Smooth muscle cell (in vitro differentiated cells): ENCODE results near the gene CDH13. TPM values are rescaled to one million over a fixed set of nuclear protein-coding genes. Genes with fewer than 3 reads are reported as not detected.

Source experiments
- DNase-seq: peaks from one replicate; lab custom pipeline; 2025; ENCODE audit not compliant: unreplicated experiment; lab: John Stamatoyannopoulos, UW
- H2AFZ ChIP-seq: fragments of 200-600 bp; sonication (generic); 2 replicates; pipeline ENCODE4 v1.6.0; 2016; ENCODE audit warnings: antibody characterized with exemption, low read depth, mild to moderate bottlenecking
- H3F3A ChIP-seq: fragments of 200-600 bp; sonication (generic); 2 replicates; pipeline ENCODE4 v1.6.0; 2017; ENCODE audit warnings: antibody characterized with exemption, low read depth
- H3K27ac ChIP-seq: fragments of 200-600 bp; sonication (generic); 2 replicates; pipeline ENCODE4 v1.5.1; 2016; ENCODE audit warnings: low read depth, mild to moderate bottlenecking
- H3K27me3 ChIP-seq: fragments of 200-600 bp; sonication (generic); 2 replicates; pipeline ENCODE4 v1.6.1; 2016; ENCODE audit warnings: low read depth, mild to moderate bottlenecking
- H3K36me3 ChIP-seq: fragments of 200-600 bp; sonication (generic); 2 replicates; pipeline ENCODE4 v1.5.1; 2016; ENCODE audit warnings: low read depth
- H3K4me1 ChIP-seq: fragments of 200-600 bp; sonication (generic); 2 replicates; pipeline ENCODE4 v1.5.1; 2016; ENCODE audit warnings: low read depth
- H3K4me2 ChIP-seq: fragments of 200-600 bp; sonication (generic); 2 replicates; pipeline ENCODE4 v1.6.0; 2016; ENCODE audit warnings: mild to moderate bottlenecking
- H3K4me3 ChIP-seq: fragments of 200-600 bp; sonication (generic); 2 replicates; pipeline ENCODE4 v1.5.1; 2016; ENCODE audit warnings: mild to moderate bottlenecking
- H3K79me2 ChIP-seq: fragments of 200-600 bp; sonication (generic); 2 replicates; pipeline ENCODE4 v1.6.0; 2016; ENCODE audit warnings: low read depth, mild to moderate bottlenecking
- H3K9ac ChIP-seq: fragments of 200-600 bp; sonication (generic); 2 replicates; pipeline ENCODE4 v1.6.0; 2016; ENCODE audit warnings: low read depth
- H3K9me3 ChIP-seq: fragments of 200-600 bp; sonication (generic); replicated peaks from 2 replicates; pipeline ENCODE4 v1.5.1; 2016; ENCODE audit warnings: low read depth
- H4K20me1 ChIP-seq: fragments of 200-600 bp; sonication (generic); 2 replicates; pipeline ENCODE4 v1.6.0; 2016; ENCODE audit warnings: low read depth
- CTCF ChIP-seq: fragments of 200-600 bp; sonication (generic); IDR thresholded peaks from 2 replicates; pipeline ENCODE4 v1.5.1; 2017; ENCODE audit warnings: borderline replicate concordance, mild to moderate bottlenecking, antibody characterized with exemption; ENCODE audit not compliant: insufficient read depth, poor library complexity, severe bottlenecking
- WGBS: methylation state at CpG from one replicate; pipeline ENCODE4 v1.1.7; 2016; ENCODE audit warnings: low lambda C conversion rate; 5-methylcytosine and 5-hydroxymethylcytosine counted together
- polyA plus RNA-seq: library from polyadenylated mRNA; unstranded; fragments of >200 nt; fragmentation: Nextera tagmentation; extraction: Ambion mirVana; gene quantifications from 2 replicates; pipeline ENCODE4 v1.2.1, GENCODE V29; 2016
- total RNA-seq: library from RNA; depleted of rRNA; stranded (reverse); fragments of >200 nt; gene quantifications from 2 replicates; pipeline ENCODE4 v1.2.3, GENCODE V29; 2014

The CDH13 gene
- total and polyA plus RNA-seq, 2 experiments from 2014 or later, result 12.1 to 32.2 TPM

GRCh38 chr16:83125999-83126568 lies 499.3 kb downstream of the CDH13 start:
- no peaks in the 10 kb centered on the region for H3K79me2 ChIP-seq
- no peak overlapping the region for H3K4me3 ChIP-seq

GRCh38 chr16:83128041-83128440 lies 501.3 kb downstream of the CDH13 start:
- no peak overlapping the region for H3K4me3 ChIP-seq
- WGBS, result 93% methylated on average over 6 of the region's 6 CpGs
- H3F3A ChIP-seq, result no peaks in the 10 kb centered on the region
- no peak overlapping the region for H2AFZ ChIP-seq
- no peak overlapping the region for H3K9ac ChIP-seq
- DNase-seq, result no peak
- TF ChIP-seq CTCF, result no peak
- H3K79me2 ChIP-seq, result no peaks in the 10 kb centered on the region
- H3K4me1 ChIP-seq, result no peaks in the 10 kb centered on the region
- H3K4me2 ChIP-seq, result no peak overlapping the region
- no peaks in the 10 kb centered on the region for H3K9me3 ChIP-seq
- H3K27me3 ChIP-seq, result no peaks in the 10 kb centered on the region
- no peak overlapping the region for H3K27ac ChIP-seq
- no peaks in the 10 kb centered on the region for H3K36me3 ChIP-seq
- H4K20me1 ChIP-seq, result no peaks in the 10 kb centered on the region

More at GRCh38 chr16:83125999-83126568, 499.3 kb downstream of the CDH13 start:
- Histone ChIP-seq H4K20me1 (no peaks in the 10 kb centered on the region), H3K4me1 (no peaks in the 10 kb centered on the region), H3K9me3 (no peaks in the 10 kb centered on the region), H3F3A (no peaks in the 10 kb centered on the region), H3K9ac (no peak overlapping the region), H3K27me3 (no peaks in the 10 kb centered on the region), H2AFZ (no peak overlapping the region), H3K27ac (peak overlapping the region; percentile 24), H3K4me2 (no peak overlapping the region), H3K36me3 (no peaks in the 10 kb centered on the region)
- no peak for TF ChIP-seq CTCF
- WGBS, result 81% methylated on average over 6 of the region's 6 CpGs
- no peak for DNase-seq

GRCh38 chr16:83130039-83130438 lies 503.3 kb downstream of the CDH13 start:
- no peaks in the 10 kb centered on the region for H3K36me3 ChIP-seq
- H3K27ac ChIP-seq, result no peak overlapping the region
- no peak for TF ChIP-seq CTCF
- no peaks in the 10 kb centered on the region for H3K4me1 ChIP-seq
- no peaks in the 10 kb centered on the region for H3K27me3 ChIP-seq
- H3K9ac ChIP-seq, result no peak overlapping the region
- no peaks in the 10 kb centered on the region for H3K79me2 ChIP-seq
- H2AFZ ChIP-seq, result no peak overlapping the region
- H3K9me3 ChIP-seq, result no peaks in the 10 kb centered on the region
- no peak overlapping the region for H3K4me3 ChIP-seq
- WGBS, result 88% methylated on average over 3 of the region's 3 CpGs
- DNase-seq, result no peak
- H3K4me2 ChIP-seq, result no peak overlapping the region
- no peaks in the 10 kb centered on the region for H3F3A ChIP-seq
- no peaks in the 10 kb centered on the region for H4K20me1 ChIP-seq

GRCh38 chr16:83134638-83135037 lies 507.9 kb downstream of the CDH13 start:
- H3K9me3 ChIP-seq, result no peaks in the 10 kb centered on the region
- no peaks in the 10 kb centered on the region for H3K27me3 ChIP-seq
- peaks cover 4% of the 10 kb centered on the region for H3F3A ChIP-seq
- no peak overlapping the region for H2AFZ ChIP-seq
- TF ChIP-seq CTCF, result no peak
- no peak for DNase-seq
- no peaks in the 10 kb centered on the region for H3K79me2 ChIP-seq
- no peak overlapping the region for H3K27ac ChIP-seq
- H4K20me1 ChIP-seq, result no peaks in the 10 kb centered on the region
- peaks cover 5% of the 10 kb centered on the region for H3K4me1 ChIP-seq
- H3K4me3 ChIP-seq, result no peak overlapping the region
- no peak overlapping the region for H3K4me2 ChIP-seq
- 93% methylated on average over 4 of the region's 4 CpGs for WGBS
- no peak overlapping the region for H3K9ac ChIP-seq
- no peaks in the 10 kb centered on the region for H3K36me3 ChIP-seq
